Esophagus muscularis mucosa (tissue), 4 donors: Measurements from ENCODE around the gene ZNF189.

Source experiments
- CTCF ChIP-seq, 3 experiments: fragments of 200-600 bp in 2 of 3; fragments of 450-650 bp in 1 of 3; sonication (generic) in 2 of 3; IDR thresholded peaks; one replicate each; pipeline ENCODE4 v1.5.1; 2017 to 2019; ENCODE audit warnings: antibody characterized with exemption in 3 of 3, mild to moderate bottlenecking in 2 of 3, moderate library complexity in 1 of 3
- EP300 ChIP-seq: sonication (generic); formaldehyde crosslinking; IDR thresholded peaks from one replicate; pipeline ENCODE4 v1.6.1; 2017; ENCODE audit warnings: antibody characterized with exemption
- POLR2AphosphoS5 ChIP-seq, 2 donors: sonication (generic); formaldehyde crosslinking; IDR thresholded peaks; one replicate each; pipeline ENCODE4 v1.6.1; 2017; ENCODE audit warnings: antibody characterized with exemption in 2 of 2

GRCh38 chr9:101383361-101383760 is 15.3 kb upstream of the ZNF189 start:
- TF ChIP-seq CTCF (IDR thresholded peaks at IDR 0.05) = no peak
- TF ChIP-seq POLR2AphosphoS5 (IDR thresholded peaks at IDR 0.05) = no peak
- TF ChIP-seq EP300 = no peak
